ENCODE results near the gene RTP1.

DNA sequence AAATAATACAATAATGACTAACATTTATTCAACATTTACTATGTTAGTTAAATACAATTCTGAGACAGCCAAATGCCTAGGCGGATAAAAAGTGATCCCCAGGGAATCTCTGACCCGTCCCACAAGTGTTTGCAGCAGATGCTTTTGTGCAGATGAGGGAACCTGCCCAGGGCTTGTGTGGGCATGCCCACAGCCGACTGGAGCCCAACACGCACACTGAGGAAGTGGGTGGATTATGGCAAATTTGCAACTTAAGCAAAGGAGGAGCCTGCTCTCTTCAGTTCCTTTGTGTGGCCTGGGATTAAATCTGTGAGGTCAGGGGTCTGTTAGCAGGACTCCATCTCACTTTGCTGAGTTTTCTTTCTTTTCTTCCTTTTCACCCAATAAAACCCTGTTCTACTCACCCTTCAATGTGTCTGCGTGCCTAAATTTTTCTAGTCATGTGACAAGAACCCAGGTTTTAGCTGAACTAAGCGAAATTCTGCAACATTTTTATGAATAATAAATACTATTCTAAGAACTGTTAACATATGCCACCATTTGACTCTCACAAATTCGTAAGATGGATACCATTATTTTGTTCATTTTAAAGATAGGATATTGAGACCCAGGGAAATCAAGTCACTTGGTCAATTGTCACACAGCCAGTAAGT, 13.9 kb upstream of the RTP1 start:
- TF ChIP-seq, protein P1, sequence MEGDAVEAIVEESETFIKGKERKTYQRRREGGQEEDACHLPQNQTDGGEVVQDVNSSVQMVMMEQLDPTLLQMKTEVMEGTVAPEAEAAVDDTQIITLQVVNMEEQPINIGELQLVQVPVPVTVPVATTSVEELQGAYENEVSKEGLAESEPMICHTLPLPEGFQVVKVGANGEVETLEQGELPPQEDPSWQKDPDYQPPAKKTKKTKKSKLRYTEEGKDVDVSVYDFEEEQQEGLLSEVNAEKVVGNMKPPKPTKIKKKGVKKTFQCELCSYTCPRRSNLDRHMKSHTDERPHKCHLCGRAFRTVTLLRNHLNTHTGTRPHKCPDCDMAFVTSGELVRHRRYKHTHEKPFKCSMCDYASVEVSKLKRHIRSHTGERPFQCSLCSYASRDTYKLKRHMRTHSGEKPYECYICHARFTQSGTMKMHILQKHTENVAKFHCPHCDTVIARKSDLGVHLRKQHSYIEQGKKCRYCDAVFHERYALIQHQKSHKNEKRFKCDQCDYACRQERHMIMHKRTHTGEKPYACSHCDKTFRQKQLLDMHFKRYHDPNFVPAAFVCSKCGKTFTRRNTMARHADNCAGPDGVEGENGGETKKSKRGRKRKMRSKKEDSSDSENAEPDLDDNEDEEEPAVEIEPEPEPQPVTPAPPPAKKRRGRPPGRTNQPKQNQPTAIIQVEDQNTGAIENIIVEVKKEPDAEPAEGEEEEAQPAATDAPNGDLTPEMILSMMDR (conservative IDR thresholded peaks at IDR 0.05): no peak
- no peak for TF ChIP-seq ZFX (IDR thresholded peaks at IDR 0.05)
